HUES6 (cell line): ENCODE measurements around the gene DIP2C.
"Not testable (repeated sequence)": the region's sequence is repeated elsewhere in the genome, so short reads cannot be mapped to it uniquely, and the experiment has no call there.

ENCODE experiments used
- H3K27ac ChIP-seq: 2 replicates; pipeline ENCODE4 v1.7.0; 2013; ENCODE audit warnings: low read depth, mild to moderate bottlenecking, low read length, inconsistent platforms
- H3K27me3 ChIP-seq: 2 replicates; pipeline ENCODE4 v1.6.1; 2013; ENCODE audit warnings: low read length; ENCODE audit not compliant: control insufficient read depth, insufficient read depth
- H3K36me3 ChIP-seq: 2 replicates; pipeline ENCODE4 v1.6.1; 2013; ENCODE audit warnings: low read length; ENCODE audit not compliant: control insufficient read depth, insufficient read depth
- H3K4me1 ChIP-seq: 2 replicates; pipeline ENCODE4 v1.6.1; 2013; ENCODE audit warnings: low read length; ENCODE audit not compliant: control insufficient read depth, insufficient read depth
- H3K4me3 ChIP-seq: 2 replicates; pipeline ENCODE4 v1.5.1; 2013; ENCODE audit warnings: low read depth, low read length
- H3K9ac ChIP-seq: one replicate; pipeline ENCODE4 v1.6.1; 2013; ENCODE audit warnings: mild to moderate bottlenecking, low read length
- H3K9me3 ChIP-seq: 2 replicates; pipeline ENCODE4 v1.6.1; 2013; ENCODE audit warnings: low read depth, low read length; ENCODE audit not compliant: control insufficient read depth, insufficient read depth

Gene DIP2C

GRCh38 chr10:371515-371914 lies 318.0 kb downstream of the DIP2C start:
- Histone ChIP-seq H3K27ac (no peak overlapping the region), H3K36me3 (peaks cover 11% of the 10 kb centered on the region)

DNA sequence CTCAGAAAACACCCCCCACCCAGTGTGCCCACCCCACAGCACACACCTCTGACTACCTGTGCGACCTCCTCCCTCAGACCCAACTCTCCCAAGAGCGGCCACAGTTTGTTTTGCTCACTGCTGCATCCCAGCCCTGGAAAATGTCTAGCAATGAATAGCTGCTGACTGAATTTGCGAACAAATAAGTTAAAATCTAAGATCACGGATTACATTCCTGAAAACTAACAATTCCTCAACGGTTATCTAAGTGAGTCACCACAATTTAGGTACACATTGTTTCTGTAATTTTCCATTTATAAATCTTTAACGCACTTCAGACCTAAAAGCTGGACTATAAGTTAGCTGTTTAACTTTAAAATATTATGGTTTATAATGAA lies 319.0 kb downstream of the DIP2C start:
- no peaks in the 10 kb centered on the region for H3K9me3 ChIP-seq
- H3K9ac ChIP-seq: no peak overlapping the region
- H3K27ac ChIP-seq: no peak overlapping the region
- H3K36me3 ChIP-seq: peaks cover 15% of the 10 kb centered on the region
- H3K27me3 ChIP-seq: no peaks in the 10 kb centered on the region
- H3K4me3 ChIP-seq: no peak overlapping the region
- H3K4me1 ChIP-seq: peaks cover 11% of the 10 kb centered on the region; the same call in 1 of the 2 replicates

More at GRCh38 chr10:371515-371914, 318.0 kb downstream of the DIP2C start:
- H3K9ac ChIP-seq: no peak overlapping the region
- H3K9me3 ChIP-seq: no peaks in the 10 kb centered on the region
- H3K4me1 ChIP-seq: peaks cover 11% of the 10 kb centered on the region; the same call in 1 of the 2 replicates
- H3K27me3 ChIP-seq: no peaks in the 10 kb centered on the region
- H3K4me3 ChIP-seq: no peak overlapping the region

GRCh38 chr10:369684-370448 lies 319.6 kb downstream of the DIP2C start:
- no peak overlapping the region for H3K27ac ChIP-seq
- no peaks in the 10 kb centered on the region for H3K27me3 ChIP-seq
- peaks cover 11% of the 10 kb centered on the region; the same call in 1 of the 2 replicates for H3K4me1 ChIP-seq
- no peaks in the 10 kb centered on the region for H3K9me3 ChIP-seq
- H3K9ac ChIP-seq: no peak overlapping the region
- H3K4me3 ChIP-seq: no peak overlapping the region
- H3K36me3 ChIP-seq: peaks cover 14% of the 10 kb centered on the region

DNA sequence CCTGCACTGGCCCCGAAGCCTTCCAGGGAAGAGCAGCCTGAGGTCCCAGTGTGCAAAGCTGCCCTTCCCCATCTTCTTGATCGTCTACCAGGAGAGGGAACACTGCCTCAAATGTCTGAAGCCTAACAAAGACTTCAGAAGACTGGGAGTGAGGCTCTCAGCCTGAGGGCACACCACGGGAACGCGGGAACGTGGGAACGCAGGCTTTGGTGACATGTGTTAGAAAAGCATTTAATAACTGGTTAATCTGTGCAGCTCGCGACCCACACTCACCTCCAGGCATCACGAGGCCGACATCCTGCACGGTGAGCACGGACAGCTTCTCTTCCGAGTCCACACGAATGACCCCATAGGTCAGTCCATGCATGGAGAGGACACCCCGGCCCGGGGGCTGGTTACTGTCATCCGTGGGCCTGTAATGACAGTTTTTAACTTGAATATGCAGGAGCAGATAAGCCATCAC lies 320.2 kb downstream of the DIP2C start:
- Histone ChIP-seq H3K9me3 (no peaks in the 10 kb centered on the region), H3K4me3 (no peak overlapping the region), H3K27me3 (no peaks in the 10 kb centered on the region), H3K4me1 (peaks cover 11% of the 10 kb centered on the region; the same call in 1 of the 2 replicates), H3K27ac (no peak overlapping the region), H3K36me3 (peaks cover 11% of the 10 kb centered on the region; the same call in 1 of the 2 replicates), H3K9ac (no peak overlapping the region)

- H3K9ac ChIP-seq: no peak overlapping the region
- no peaks in the 10 kb centered on the region for H3K9me3 ChIP-seq
- no peak overlapping the region for H3K27ac ChIP-seq
- no peaks in the 10 kb centered on the region for H3K27me3 ChIP-seq
- H3K36me3 ChIP-seq: peaks cover 11% of the 10 kb centered on the region; the same call in 1 of the 2 replicates
- H3K4me1 ChIP-seq: peaks cover 8% of the 10 kb centered on the region; the same call in 1 of the 2 replicates
- no peak overlapping the region for H3K4me3 ChIP-seq
Measured at GRCh38 chr10:368579-369220, 320.8 kb downstream of the DIP2C start.

DNA sequence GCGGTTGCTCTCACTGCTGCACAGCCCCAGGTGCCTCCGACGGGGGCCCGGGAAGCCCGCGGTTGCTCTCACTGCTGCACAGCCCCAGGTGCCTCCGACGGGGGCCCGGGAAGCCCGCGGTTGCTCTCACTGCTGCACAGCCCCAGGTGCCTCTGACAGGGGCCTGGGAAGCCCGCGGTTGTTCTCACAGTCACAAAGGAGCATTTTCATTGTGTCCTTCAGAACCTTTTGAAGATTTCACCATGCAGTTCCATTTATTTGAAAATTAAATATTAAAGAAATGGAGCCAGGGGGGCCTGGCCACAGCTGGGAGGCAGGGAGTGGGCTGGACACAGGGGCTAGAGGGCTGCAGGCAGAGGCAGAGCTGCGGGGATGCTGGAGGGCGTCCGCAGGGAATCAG lies 321.4 kb downstream of the DIP2C start:
- H3K4me3 ChIP-seq, H3K9me3 ChIP-seq: not testable (repeated sequence)
- peaks cover 12% of the 10 kb centered on the region for H3K36me3 ChIP-seq

DNA sequence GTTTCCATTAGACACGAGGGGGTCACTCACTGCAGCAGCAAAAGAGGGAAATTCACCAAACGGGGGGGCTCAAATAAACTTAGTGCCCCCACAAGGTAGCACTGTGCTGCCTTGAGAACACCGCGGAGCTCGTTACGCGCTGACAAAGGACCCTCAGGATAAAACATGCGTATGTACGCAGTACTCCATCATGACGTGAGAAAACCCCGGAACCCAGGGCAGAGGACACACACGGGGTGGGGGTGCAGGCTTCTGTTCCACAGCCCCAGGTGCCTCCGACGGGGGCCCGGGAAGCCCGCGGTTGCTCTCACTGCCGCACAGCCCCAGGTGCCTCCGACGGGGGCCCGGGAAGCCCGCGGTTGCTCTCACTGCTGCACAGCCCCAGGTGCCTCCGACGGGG lies 321.8 kb downstream of the DIP2C start:
- H3K4me3 ChIP-seq: no peak overlapping the region
- no peak overlapping the region for H3K9ac ChIP-seq
- no peaks in the 10 kb centered on the region for H3K9me3 ChIP-seq
- no peaks in the 10 kb centered on the region for H3K27me3 ChIP-seq
- no peaks in the 10 kb centered on the region for H3K4me1 ChIP-seq
- H3K36me3 ChIP-seq: peaks cover 15% of the 10 kb centered on the region
- H3K27ac ChIP-seq: no peak overlapping the region

More for the DNA sequence above, 321.4 kb downstream of the DIP2C start:
- not testable (repeated sequence) for H3K4me1 ChIP-seq, H3K27ac ChIP-seq, H3K9ac ChIP-seq, H3K27me3 ChIP-seq

DNA sequence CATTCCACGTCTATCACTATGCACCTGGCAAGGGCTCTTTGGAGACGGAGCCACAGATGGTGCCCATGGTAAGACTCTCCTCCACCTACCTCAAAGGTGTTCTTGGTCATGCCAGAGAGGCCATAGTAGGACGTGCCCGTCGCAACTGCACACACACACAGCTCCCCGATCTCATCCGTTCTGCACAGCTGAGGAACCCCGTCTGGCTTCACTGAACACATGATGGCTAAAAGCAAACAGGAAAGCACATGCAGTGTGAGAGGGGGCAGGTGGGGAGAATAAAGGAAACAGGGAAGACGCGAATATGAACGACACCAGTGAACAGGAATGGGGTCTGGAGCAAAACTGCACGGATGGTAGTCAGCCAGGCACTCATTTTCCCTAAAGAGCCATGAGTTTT lies 323.3 kb downstream of the DIP2C start:
- Histone ChIP-seq H3K36me3 (peaks cover 21% of the 10 kb centered on the region), H3K9ac (no peak overlapping the region), H3K27ac (no peak overlapping the region), H3K4me3 (no peak overlapping the region), H3K4me1 (no peaks in the 10 kb centered on the region), H3K9me3 (no peaks in the 10 kb centered on the region), H3K27me3 (no peaks in the 10 kb centered on the region)

DNA sequence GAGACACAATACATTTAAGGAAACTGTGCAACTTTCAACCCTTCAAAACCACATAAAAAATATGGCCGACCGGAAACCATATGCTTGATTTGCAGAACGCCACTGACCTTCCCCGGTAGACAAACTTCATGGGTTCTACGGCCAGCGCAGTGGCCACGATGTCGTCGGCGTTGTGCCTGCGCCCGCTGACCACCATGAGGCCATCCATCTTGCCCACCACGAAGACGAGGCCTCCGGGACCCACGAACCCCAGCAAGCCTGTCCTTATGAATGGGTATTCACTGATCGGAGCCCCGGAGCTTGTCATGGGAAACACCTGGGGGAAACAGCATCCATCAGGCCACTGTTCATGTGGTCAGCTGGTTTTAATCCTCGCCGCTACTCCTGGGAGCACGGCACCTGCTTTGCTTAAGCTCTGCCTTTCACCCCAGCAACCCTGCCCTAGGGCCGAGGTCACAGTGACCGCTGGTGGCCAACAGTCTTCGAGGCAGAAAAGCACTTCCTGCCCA lies 325.1 kb downstream of the DIP2C start:
- Histone ChIP-seq H3K9me3 (no peaks in the 10 kb centered on the region), H3K4me3 (no peak overlapping the region), H3K4me1 (no peaks in the 10 kb centered on the region), H3K9ac (no peak overlapping the region), H3K36me3 (peaks cover 24% of the 10 kb centered on the region), H3K27me3 (no peaks in the 10 kb centered on the region), H3K27ac (no peak overlapping the region)

DNA sequence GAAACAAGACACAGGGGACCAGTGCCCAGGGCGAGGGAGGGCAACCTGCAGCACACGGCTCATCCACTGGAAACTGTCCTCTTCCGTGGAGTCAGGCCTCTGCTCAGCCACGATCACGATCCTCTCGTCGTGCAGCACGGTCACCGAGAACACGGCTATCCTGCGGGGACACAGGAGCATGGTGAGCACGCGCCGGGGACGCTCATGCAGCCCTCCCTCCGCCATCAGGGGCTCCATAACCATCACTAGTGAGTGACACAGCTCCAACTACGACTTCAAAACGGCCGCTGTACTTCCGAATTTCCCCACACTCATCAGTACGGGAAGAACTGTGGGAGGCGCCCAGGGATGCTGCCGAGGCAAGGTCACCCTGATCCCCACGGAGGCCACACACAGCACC lies 326.3 kb downstream of the DIP2C start:
- Histone ChIP-seq H3K4me1 (no peaks in the 10 kb centered on the region), H3K27ac (no peak overlapping the region), H3K9me3 (no peaks in the 10 kb centered on the region), H3K36me3 (peaks cover 24% of the 10 kb centered on the region), H3K27me3 (no peaks in the 10 kb centered on the region), H3K4me3 (no peak overlapping the region), H3K9ac (no peak overlapping the region)
